MM.1S (cell line): Measurements from ENCODE around the gene PUSL1.

Experiments used
- CTCF ChIP-seq: fragments of 300-600 bp; sonication (generic); IDR thresholded peaks from 2 replicates; pipeline ENCODE4 v1.5.1; 2016; ENCODE audit warnings: antibody characterized with exemption, low read length, mixed read lengths
- EZH2 ChIP-seq: fragments of 300-600 bp; sonication (generic); optimal IDR thresholded peaks from 2 replicates; pipeline ENCODE3; 2017; ENCODE audit warnings: low read depth, mild to moderate bottlenecking, antibody characterized with exemption, low read length, mixed read lengths
- EZH2phosphoT487 ChIP-seq: fragments of 300-600 bp; sonication (generic); IDR thresholded peaks from 2 replicates; pipeline ENCODE4 v1.6.1; 2018; ENCODE audit warnings: antibody characterized with exemption, low read length

- TF ChIP-seq CTCF (no peak), EZH2phosphoT487 (no peak), EZH2 (no peak)
Measured at GRCh38 chr1:1262071-1262470, 46.3 kb upstream of the PUSL1 start.
